HepG2 (cell line): ENCODE data around the gene TUBB4B. TPM values are rescaled to one million over a fixed set of nuclear protein-coding genes. Genes with fewer than 3 reads are reported as not detected.

Source experiments
- ATAC-seq: fragments of 200-7000 bp; cut with Tn5 transposase; 3 replicates; pipeline ENCODE4 v1.9.1; 2020; ENCODE audit warnings: mild to moderate bottlenecking, moderate library complexity
- BruUV-seq: library from RNA; stranded (reverse); fragments of 400-500 nt; replicated peaks from 2 replicates; lab custom pipeline; 2021; lab: Mats Ljungman, UMichigan
- CTCF ChIA-PET: fragments of 300-600 bp; formaldehyde crosslinking; extraction: SDS; loops from one replicate; lab custom pipeline; 2021; ENCODE audit warnings: low total read pairs, inconsistent platforms, low intra/inter-chr PET ratio; lab: Yijun Ruan, JAX
- POLR2A ChIA-PET: fragments of 350-600 bp; sonication (Branson Sonifier 250); formaldehyde crosslinking; loops from one replicate; lab custom pipeline; 2020; ENCODE audit warnings: antibody characterized with exemption, inconsistent platforms; lab: Yijun Ruan, JAX
- DNase-seq: peaks from one replicate; pipeline ENCODE4 v3.0.0-alpha.2; 2015; ENCODE audit warnings: low spot score
- FAIRE-seq: peaks from 3 replicates; lab custom pipeline; 2011; peaks lifted over from hg19 to GRCh38; lab: Jason Lieb, UNC
- H2AFZ ChIP-seq: one replicate; pipeline ENCODE4 v1.6.1; 2011; ENCODE audit warnings: low read length, inconsistent platforms
- H3K27ac ChIP-seq: fragments of 300-600 bp; 3 replicates; pipeline ENCODE4 v1.8.0; 2011; ENCODE audit warnings: mixed run types, mild to moderate bottlenecking, mixed read lengths, low read length, inconsistent platforms; ENCODE audit not compliant: insufficient read depth; ENCODE audit errors: extremely low read length
- H3K27me3 ChIP-seq, 2 experiments: fragments of 200-600 bp in 1 of 2; 2 replicates in 1 of 2; 3 replicates in 1 of 2; pipeline versions ENCODE4 v1.6.0 to v1.8.0; 2011; ENCODE audit warnings: low read length in 2 of 2, mild to moderate bottlenecking in 2 of 2, moderate library complexity in 2 of 2, inconsistent platforms in 1 of 2; ENCODE audit not compliant: insufficient read depth in 2 of 2, control insufficient read depth in 1 of 2
- H3K36me3 ChIP-seq, 2 experiments: fragments of 200-600 bp in 1 of 2; replicated peaks in 1 of 2; 2 replicates in 1 of 2; 3 replicates in 1 of 2; pipeline versions ENCODE4 v1.5.1 to v1.8.0; 2011; ENCODE audit warnings: low read length in 2 of 2, inconsistent platforms in 1 of 2; ENCODE audit not compliant: insufficient read depth in 2 of 2, control insufficient read depth in 1 of 2
- H3K4me1 ChIP-seq: 2 replicates; pipeline ENCODE4 v1.5.1; 2012; ENCODE audit warnings: low read length, inconsistent platforms; ENCODE audit not compliant: insufficient read depth
- H3K4me2 ChIP-seq: 2 replicates; pipeline ENCODE4 v1.6.0; 2011; ENCODE audit warnings: low read depth, low read length, inconsistent platforms
- H3K4me3 ChIP-seq, 3 experiments: fragments of 200-600 bp in 1 of 3; sonication (generic), shearing (Covaris generic) in 1 of 3; replicated peaks in 1 of 3; 2 replicates each; pipeline ENCODE4 v1.5.1; 2011 to 2016; ENCODE audit warnings: low read length in 3 of 3, inconsistent platforms in 2 of 3, low read depth in 2 of 3, mild to moderate bottlenecking in 2 of 3, control low read depth in 1 of 3, mixed read lengths in 1 of 3; ENCODE audit not compliant: insufficient read depth in 1 of 3
- H3K79me2 ChIP-seq: one replicate; pipeline ENCODE4 v1.6.1; 2011; ENCODE audit warnings: low read length, inconsistent platforms; ENCODE audit not compliant: insufficient read depth
- H3K9ac ChIP-seq: 2 replicates; pipeline ENCODE4 v1.6.0; 2011; ENCODE audit warnings: mild to moderate bottlenecking, low read depth, low read length, inconsistent platforms; ENCODE audit not compliant: insufficient read depth
- H3K9me3 ChIP-seq: 2 replicates; pipeline ENCODE4 v1.5.1; 2012; ENCODE audit warnings: mild to moderate bottlenecking, low read length
- H4K20me1 ChIP-seq: 2 replicates; pipeline ENCODE4 v1.6.0; 2011; ENCODE audit warnings: inconsistent platforms, mild to moderate bottlenecking, low read length, moderate library complexity; ENCODE audit not compliant: insufficient read depth
- AGO1 ChIP-seq: fragments of 200-400 bp; formaldehyde crosslinking; IDR thresholded peaks from 2 replicates; pipeline ENCODE4 v1.6.1; 2017; ENCODE audit warnings: mild to moderate bottlenecking, low read depth, low read length, moderate library complexity; ENCODE audit not compliant: poor library complexity, severe bottlenecking
- HDAC1 ChIP-seq: sonication (generic); formaldehyde crosslinking; IDR thresholded peaks from 2 replicates; pipeline ENCODE4 v1.5.1; 2020; ENCODE audit warnings: mild to moderate bottlenecking, missing genetic modification reagents
- HNRNPLL ChIP-seq: fragments of 200-400 bp; formaldehyde crosslinking; IDR thresholded peaks from 2 replicates; pipeline ENCODE4 v1.6.1; 2017; ENCODE audit warnings: mild to moderate bottlenecking, low read depth, low read length; ENCODE audit not compliant: poor library complexity, severe bottlenecking
- RBFOX2 ChIP-seq: fragments of 200-400 bp; formaldehyde crosslinking; IDR thresholded peaks from 2 replicates; pipeline ENCODE4 v1.6.1; 2017; ENCODE audit warnings: low read depth, mild to moderate bottlenecking, low read length
- SP4 ChIP-seq: sonication (generic); formaldehyde crosslinking; IDR thresholded peaks from 2 replicates; pipeline ENCODE4 v1.8.1; 2023; ENCODE audit warnings: mild to moderate bottlenecking, missing genetic modification reagents
- TGIF2 ChIP-seq: IDR thresholded peaks from 2 replicates; pipeline ENCODE4 v1.6.1; 2016; ENCODE audit warnings: control low read depth, missing compliant biosample characterization
- TP53 ChIP-seq: sonication (generic); formaldehyde crosslinking; conservative IDR thresholded peaks from 2 replicates; pipeline ENCODE4 v1.4.0; 2020; ENCODE audit warnings: missing genetic modification reagents
- UBTF ChIP-seq: sonication (generic); formaldehyde crosslinking; IDR thresholded peaks from 2 replicates; pipeline ENCODE4 v1.4.0; 2020; ENCODE audit warnings: mild to moderate bottlenecking, missing genetic modification reagents
- ZFP36L1 ChIP-seq: sonication (generic); formaldehyde crosslinking; IDR thresholded peaks from 2 replicates; pipeline ENCODE4 v1.8.0; 2022; ENCODE audit warnings: mild to moderate bottlenecking, missing genetic modification reagents, moderate library complexity
- ZNF263 ChIP-seq: sonication (generic); formaldehyde crosslinking; IDR thresholded peaks from 2 replicates; pipeline ENCODE4 v1.4.0; 2020; ENCODE audit warnings: missing genetic modification reagents
- ZNF687 ChIP-seq: sonication (generic); formaldehyde crosslinking; IDR thresholded peaks from 2 replicates; pipeline ENCODE4 v1.5.1; 2020; ENCODE audit warnings: mild to moderate bottlenecking, missing genetic modification reagents, moderate library complexity
- ZNF770 ChIP-seq: sonication (generic); formaldehyde crosslinking; IDR thresholded peaks from 2 replicates; pipeline ENCODE4 v1.5.0; 2020; ENCODE audit warnings: mild to moderate bottlenecking, missing genetic modification reagents
- ZNF790 ChIP-seq: sonication (generic); formaldehyde crosslinking; IDR thresholded peaks from 2 replicates; pipeline ENCODE4 v1.8.0; 2022; ENCODE audit warnings: missing genetic modification reagents, mild to moderate bottlenecking, borderline replicate concordance
- WGBS: methylation state at CpG from one replicate; pipeline ENCODE4 v1.1.6; 2017; ENCODE audit warnings: low lambda C conversion rate; 5-methylcytosine and 5-hydroxymethylcytosine counted together
- in situ Hi-C: cut with HindIII; loops from 2 replicates; pipeline ENCODE4 v1.10.0; 2017; ENCODE audit warnings: low pct_unique_long_range_greater_than_20kb; ENCODE audit not compliant: extremely low pct_ligation_motif_present
- intact Hi-C: fragments of 100-400 bp; cut with micrococcal nuclease; formaldehyde crosslinking; loops from one replicate; pipeline ENCODE4 v1.10.0; 2022; ENCODE audit not compliant: unreplicated experiment
- polyA plus RNA-seq, 8 experiments: library from polyadenylated mRNA; depleted of rRNA in 3 of 8; stranded (reverse) in 7 of 8; unstranded in 1 of 8; fragments of >200 nt; fragmentation: Illumina TruSeq in 4 of 8; extraction: Trizol in 4 of 8; gene quantifications; 2 replicates each; pipeline versions ENCODE4 v1.2.1 to v1.2.3, GENCODE V29; 2011 to 2016; ENCODE audit warnings: low read depth in 4 of 8, missing spikeins in 1 of 8, mixed read lengths in 1 of 8; ENCODE audit not compliant: insufficient read depth in 1 of 8
- total RNA-seq, 5 experiments: library from RNA; depleted of rRNA; stranded (reverse); fragments of >200 nt; fragmentation: Illumina TruSeq; extraction: Trizol; gene quantifications; 2 replicates each; pipeline ENCODE4 v1.2.3, GENCODE V29; 2016; ENCODE audit warnings: low read depth in 1 of 5

Gene TUBB4B
- total and polyA plus RNA-seq, 2 of the 13 experiments (the other 11 are each of a cell fraction or from before 2014, with no cell fraction given) = 182 to 412 TPM

GRCh38 chr9:137199411-137200121, 41.5 kb upstream of the TUBB4B start:
- Histone ChIP-seq H3K79me2 (peaks cover 64% of the 10 kb centered on the region), H4K20me1 (peaks cover 4% of the 10 kb centered on the region; the same call in 1 of the 2 replicates), H3K9me3 (no peaks in the 10 kb centered on the region), H3K4me1 (peaks cover 80% of the 10 kb centered on the region), H3K4me3 (peak overlapping the region; percentile 71 to 75 (median 72)), H3K9ac (peak overlapping the region; percentile 73), H3K4me2 (peak overlapping the region; percentile 90), H3K27ac (peak overlapping the region; percentile 8), H2AFZ (no peak overlapping the region), H3K36me3 (no peaks in the 10 kb centered on the region; a peak in 1 of 5 replicates), H3K27me3 (no peaks in the 10 kb centered on the region; a peak in 1 of 5 replicates)
- no peak for DNase-seq
- TSS peak; percentile 30 for BruUV-seq
- in situ Hi-C loops (no loop called here), intact Hi-C loops (loop anchor here (2.0 kb wide), 1 partner anchor 23 kb away; the partner anchor contains the start of gene RNF208)
- 3% methylated on average over 11 of the region's 51 CpGs for WGBS
- ChIA-PET POLR2A (interaction anchor here (0.9 to 3.0 kb wide), 13 partner anchors 9 to 81 kb away, joined by 3 to 47 read pairs (median 6); partner anchors contain the start of genes ANAPC2, RNF208, SSNA1 and TUBB4B), CTCF (interaction anchor here (1.3 kb wide), 1 partner anchor 11 kb away, joined by 4 read pairs; the partner anchor contains the start of genes ANAPC2 and SSNA1)
- no peak for ATAC-seq
- FAIRE-seq = no peak
- TF ChIP-seq ZNF770 (CRISPR knock-in tag) = peak; percentile 52; the same call in 1 of the 2 replicates
- TF ChIP-seq SP4 (CRISPR knock-in tag) = 0 out of 2 replicates have a peak, but pooled peaks have one; percentile 26
- peak; percentile 9 for TF ChIP-seq HNRNPLL
- no peak for TF ChIP-seq ZFP36L1
- TF ChIP-seq TGIF2 = no peak
- peak; percentile 44; the same call in 1 of the 2 replicates for TF ChIP-seq ZNF687 (CRISPR knock-in tag)
- peak; percentile 56 for TF ChIP-seq UBTF (CRISPR knock-in tag)
- TF ChIP-seq AGO1 = peak; percentile 25
- peak; percentile 49; the same call in 1 of the 2 replicates for TF ChIP-seq HDAC1 (CRISPR knock-in tag)
- TF ChIP-seq ZNF790 (CRISPR knock-in tag) = 0 out of 2 replicates have a peak, but pooled peaks have one; percentile 35
- TF ChIP-seq ZNF263 = peak; percentile 90
- peak; percentile 69 for TF ChIP-seq RBFOX2
- TF ChIP-seq TP53 = no peak
